Stimulated activated CD8-positive, alpha-beta memory T cell treated with anti-CD3 and anti-CD28 coated beads, Interleukin-12 subunit alpha, Interleukin-12 subunit beta, amount 100 ng/mL, for 1 hour (primary cell): ENCODE data around the gene NXPE3.
"Not testable (repeated sequence)": the region's sequence is repeated elsewhere in the genome, so short reads cannot be mapped to it uniquely, and the experiment has no call there.

Experiments
- DNase-seq: peaks from one replicate; pipeline ENCODE4 v3.0.0-alpha.2; 2020; ENCODE audit warnings: low read depth

The NXPE3 gene

GRCh38 chr3:101851850-101852714 lies 73.1 kb downstream of the NXPE3 start:
- DNase-seq, result no peak

DNA sequence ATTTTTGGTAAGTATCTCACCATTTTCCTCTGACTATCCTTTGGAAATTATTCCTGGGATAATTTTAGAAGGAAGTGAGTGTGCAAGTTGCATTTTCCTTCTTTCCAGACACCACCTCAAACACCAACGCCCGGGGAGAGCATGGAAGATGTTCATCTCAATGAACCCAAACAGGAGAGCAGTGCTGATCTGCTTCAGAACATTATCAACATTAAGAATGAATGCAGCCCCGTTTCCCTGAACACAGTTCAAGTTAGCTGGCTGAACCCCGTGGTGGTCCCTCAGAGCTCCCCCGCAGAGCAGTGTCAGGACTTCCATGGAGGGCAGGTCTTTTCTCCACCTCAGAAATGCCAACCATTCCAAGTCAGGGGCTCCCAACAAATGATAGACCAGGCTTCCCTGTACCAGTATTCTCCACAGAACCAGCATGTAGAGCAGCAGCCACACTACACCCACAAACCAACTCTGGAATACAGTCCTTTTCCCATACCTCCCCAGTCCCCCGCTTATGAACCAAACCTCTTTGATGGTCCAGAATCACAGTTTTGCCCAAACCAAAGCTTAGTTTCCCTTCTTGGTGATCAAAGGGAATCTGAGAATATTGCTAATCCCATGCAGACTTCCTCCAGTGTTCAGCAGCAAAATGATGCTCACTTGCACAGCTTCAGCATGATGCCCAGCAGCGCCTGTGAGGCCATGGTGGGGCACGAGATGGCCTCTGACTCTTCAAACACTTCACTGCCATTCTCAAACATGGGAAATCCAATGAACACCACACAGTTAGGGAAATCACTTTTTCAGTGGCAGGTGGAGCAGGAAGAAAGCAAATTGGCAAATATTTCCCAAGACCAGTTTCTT lies 74.2 kb downstream of the NXPE3 start:
- DNase-seq, result no peak

GRCh38 chr3:101853982-101854381 lies 75.0 kb downstream of the NXPE3 start:
- DNase-seq, result no peak

GRCh38 chr3:101854608-101855304 lies 75.7 kb downstream of the NXPE3 start:
- no peak for DNase-seq

- DNase-seq, result no peak
Observed at GRCh38 chr3:101857301-101857741, 78.3 kb downstream of the NXPE3 start.

- DNase-seq, result no peak
Observed at GRCh38 chr3:101858464-101859030, 79.5 kb downstream of the NXPE3 start.

- no peak for DNase-seq
Observed at GRCh38 chr3:101859882-101860448, 81.0 kb downstream of the NXPE3 start.

DNA sequence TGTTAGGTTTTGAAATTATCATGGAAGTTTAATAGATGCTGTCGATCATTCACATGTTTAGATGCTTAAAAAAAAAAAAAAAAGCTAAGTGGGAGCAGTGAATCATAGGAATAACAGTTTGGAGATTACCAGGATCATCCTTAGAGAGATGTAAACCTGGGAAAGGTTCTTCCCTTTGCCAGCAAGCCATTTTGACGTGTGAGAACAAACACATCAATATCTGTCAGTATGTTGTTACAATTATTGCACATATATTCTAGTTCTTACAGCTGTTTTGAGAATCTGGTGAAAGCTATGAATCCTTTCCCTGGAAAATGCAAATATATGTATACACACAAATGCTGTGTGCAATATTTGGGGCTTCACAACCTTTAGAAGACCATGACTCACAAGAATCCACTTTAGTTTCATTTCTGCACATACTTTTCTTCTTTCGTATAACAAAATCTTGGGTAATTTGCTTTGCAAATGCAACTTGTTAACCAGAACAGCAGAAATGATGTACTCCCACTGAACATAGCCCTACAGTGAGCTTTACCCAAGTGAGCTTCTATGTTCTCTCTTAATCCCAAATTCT lies 82.3 kb downstream of the NXPE3 start:
- no peak for DNase-seq

DNA sequence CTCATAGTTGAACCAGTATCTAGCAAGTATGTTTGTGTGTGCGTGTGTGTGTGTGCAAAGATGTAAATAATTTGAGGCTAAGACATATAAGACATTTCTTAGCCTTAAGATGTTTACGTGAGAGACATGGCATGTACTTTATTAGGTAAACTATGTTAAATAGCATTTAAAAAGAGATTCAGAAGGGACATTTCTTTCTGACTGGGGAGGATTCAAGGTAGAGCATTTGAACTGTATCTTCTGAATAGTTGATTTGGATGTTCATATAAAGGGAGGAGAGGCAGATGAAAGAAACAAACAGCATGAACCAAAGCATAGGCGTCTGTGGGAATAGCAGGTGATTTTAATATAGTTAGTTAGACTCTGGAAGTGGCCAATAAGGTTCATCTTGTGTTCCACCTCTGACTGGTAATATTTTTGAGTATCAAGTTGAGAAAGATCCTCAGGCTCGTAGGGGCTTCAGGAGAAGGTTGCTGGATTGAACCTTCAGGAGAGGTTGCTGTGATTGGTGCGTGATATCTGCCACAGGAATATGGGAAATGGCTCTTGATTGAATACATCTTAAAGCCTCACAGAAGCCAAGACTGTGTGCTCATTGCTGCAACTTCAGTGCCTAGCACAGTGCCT lies 82.9 kb downstream of the NXPE3 start:
- DNase-seq, result no peak

DNA sequence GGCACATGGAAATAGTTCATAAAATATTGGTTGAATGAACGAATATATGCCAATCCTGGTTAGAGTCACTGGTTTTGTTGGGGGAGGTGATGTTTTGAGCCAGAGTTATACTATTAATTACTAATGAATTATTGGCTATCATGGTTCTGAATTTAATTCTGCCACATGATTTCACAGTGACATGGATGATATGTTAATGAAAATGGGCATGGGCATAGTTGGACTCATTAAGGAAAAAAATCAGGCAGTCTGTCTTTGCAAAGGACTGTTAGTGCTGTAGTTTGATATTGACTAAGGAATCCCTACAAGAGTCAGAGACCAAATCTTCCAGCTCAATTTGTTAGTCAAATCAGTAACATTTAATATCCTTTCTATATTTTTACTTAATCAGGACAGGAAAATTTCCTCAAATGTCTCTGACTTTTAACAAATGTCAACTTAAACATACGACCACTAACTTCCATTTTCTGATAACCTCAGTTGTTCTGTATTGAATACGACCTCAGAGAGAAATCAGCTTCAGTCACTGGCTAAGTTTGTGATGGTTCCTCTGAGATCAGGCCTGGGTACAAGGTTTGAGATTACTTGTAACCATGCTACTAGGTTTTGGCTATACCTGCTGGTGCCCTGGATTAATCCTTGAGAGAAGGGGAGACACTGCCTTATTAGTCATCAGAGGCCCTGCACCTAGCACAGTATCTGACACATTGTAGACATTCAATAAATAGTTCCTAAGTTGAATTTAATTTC lies 83.6 kb downstream of the NXPE3 start:
- no peak for DNase-seq

DNA sequence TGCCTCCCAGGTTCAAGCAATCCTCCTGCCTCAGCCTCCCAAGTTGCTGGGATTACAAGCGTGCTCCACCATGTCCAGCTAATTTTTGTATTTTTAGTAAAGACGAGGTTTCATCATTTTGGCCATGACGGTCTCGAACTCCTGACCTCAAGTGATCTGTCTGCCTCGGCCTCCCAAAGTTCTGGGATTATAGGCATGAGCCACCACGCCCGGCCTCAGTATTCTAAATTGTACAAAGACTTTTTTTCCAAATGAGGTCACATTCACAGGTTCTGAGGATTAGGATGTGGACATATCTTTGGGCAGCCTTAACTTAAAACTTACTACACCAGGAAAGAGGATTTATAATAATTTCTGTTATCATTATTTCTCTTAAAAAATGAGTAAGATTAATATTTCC lies 85.9 kb downstream of the NXPE3 start:
- DNase-seq, result not testable (repeated sequence)

GRCh38 chr3:101865751-101866509 lies 86.9 kb downstream of the NXPE3 start:
- DNase-seq, result no peak

- DNase-seq, result no peak
Observed at GRCh38 chr3:101867511-101867910, 88.5 kb downstream of the NXPE3 start.

- no peak for DNase-seq
Observed at GRCh38 chr3:101867996-101868395, 89.0 kb downstream of the NXPE3 start.

GRCh38 chr3:101868534-101869464 lies 89.8 kb downstream of the NXPE3 start:
- no peak for DNase-seq

DNA sequence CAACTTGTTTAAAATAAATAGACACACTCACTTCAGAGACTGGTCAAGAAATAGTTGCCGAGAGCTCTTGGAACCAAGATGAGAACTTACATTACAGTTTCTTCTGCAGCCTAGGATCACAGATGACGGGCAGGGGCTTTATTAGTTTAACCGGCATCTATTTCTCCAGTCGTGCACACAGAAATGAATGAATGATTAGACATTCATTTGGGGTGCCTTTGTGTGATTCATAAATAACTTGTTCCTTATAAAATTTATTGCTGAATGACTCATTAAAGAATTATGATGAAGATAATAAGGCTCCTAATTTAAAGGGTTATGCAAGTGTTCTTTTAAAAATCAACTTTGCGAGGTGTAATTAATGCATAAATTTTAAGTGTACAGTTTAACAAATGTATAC lies 91.1 kb downstream of the NXPE3 start:
- DNase-seq, result no peak

- no peak for DNase-seq
Observed at GRCh38 chr3:101873619-101874018, 94.6 kb downstream of the NXPE3 start.

- DNase-seq, result no peak
Observed at GRCh38 chr3:101876142-101876541, 97.1 kb downstream of the NXPE3 start.
